H1 (cell line): ENCODE results near the gene ADIPOR2. TPM values are rescaled to one million over a fixed set of nuclear protein-coding genes. Genes with fewer than 3 reads are reported as not detected.

Experiments used
- CTCF ChIA-PET: fragments of 300-600 bp; sonication (Branson Sonifier 250); formaldehyde crosslinking; loops from one replicate; lab custom pipeline; 2021; ENCODE audit not compliant: partially characterized antibody; lab: Charles Lee
- POLR2A ChIA-PET: fragments of 300-600 bp; sonication (Branson Sonifier 250); formaldehyde crosslinking; loops from one replicate; lab custom pipeline; 2021; ENCODE audit warnings: inconsistent platforms; ENCODE audit not compliant: partially characterized antibody; lab: Charles Lee
- DNase-seq, 2 experiments: peaks; one replicate each; pipeline versions ENCODE4 v3.0.0 to v3.0.0-alpha.2; 2010 to 2022; ENCODE audit warnings: low spot score in 2 of 2, low read depth in 1 of 2, mixed read lengths in 1 of 2
- FAIRE-seq: peaks from 2 replicates; lab custom pipeline; 2011; peaks lifted over from hg19 to GRCh38; lab: Jason Lieb, UNC
- H2AFZ ChIP-seq: 2 replicates; pipeline ENCODE4 v1.8.1; 2012; ENCODE audit warnings: low read length, inconsistent platforms
- H2AK5ac ChIP-seq: 2 replicates; pipeline ENCODE4 v1.6.1; 2013; ENCODE audit warnings: low read depth, low read length
- H2BK120ac ChIP-seq: replicated peaks from 2 replicates; pipeline ENCODE3; 2013; ENCODE audit warnings: low read depth, low read length, inconsistent platforms
- H2BK12ac ChIP-seq: 2 replicates; pipeline ENCODE4 v1.6.1; 2013; ENCODE audit warnings: low read depth, low read length
- H2BK15ac ChIP-seq: 2 replicates; pipeline ENCODE4 v1.6.1; 2013; ENCODE audit warnings: low read length
- H2BK20ac ChIP-seq: 2 replicates; pipeline ENCODE4 v1.6.1; 2013; ENCODE audit warnings: low read length
- H2BK5ac ChIP-seq: 2 replicates; pipeline ENCODE4 v1.6.1; 2013; ENCODE audit warnings: low read depth, low read length
- H3K14ac ChIP-seq: 2 replicates; pipeline ENCODE4 v1.6.1; 2013; ENCODE audit warnings: inconsistent platforms; ENCODE audit not compliant: insufficient read length
- H3K18ac ChIP-seq: 2 replicates; pipeline ENCODE4 v1.6.1; 2013; ENCODE audit warnings: low read length; ENCODE audit errors: extremely low read depth
- H3K23ac ChIP-seq: 2 replicates; pipeline ENCODE4 v1.6.1; 2013; ENCODE audit warnings: inconsistent platforms; ENCODE audit not compliant: insufficient read length
- H3K23me2 ChIP-seq: 2 replicates; pipeline ENCODE4 v1.6.1; 2013; ENCODE audit warnings: low read depth, low read length
- H3K27ac ChIP-seq: 2 replicates; pipeline ENCODE4 v1.6.1; 2011; ENCODE audit warnings: low read depth, low read length, inconsistent platforms
- H3K27me3 ChIP-seq, 4 experiments: replicated peaks in 1 of 4; 1 replicate in 1 of 4; 2 replicates in 3 of 4; pipeline versions ENCODE4 v1.6.1 to v1.8.1; 2011 to 2013; ENCODE audit warnings: low read length in 3 of 4, mild to moderate bottlenecking in 3 of 4, inconsistent platforms in 2 of 4, mixed read lengths in 2 of 4, moderate library complexity in 1 of 4; ENCODE audit not compliant: control insufficient read depth in 3 of 4, insufficient read depth in 3 of 4; ENCODE audit errors: extremely low read depth in 1 of 4
- H3K36me3 ChIP-seq, 4 experiments: 2 replicates each; pipeline versions ENCODE4 v1.6.1 to v1.8.1; 2011 to 2013; ENCODE audit warnings: mild to moderate bottlenecking in 4 of 4, low read length in 3 of 4, moderate library complexity in 2 of 4, control low read depth in 1 of 4, inconsistent platforms in 1 of 4; ENCODE audit not compliant: insufficient read depth in 4 of 4, control insufficient read depth in 2 of 4
- H3K4ac ChIP-seq: replicated peaks from 2 replicates; pipeline ENCODE3; 2013; ENCODE audit warnings: low read length, low read depth, mixed read lengths, inconsistent platforms; ENCODE audit not compliant: insufficient read length
- H3K4me1 ChIP-seq, 4 experiments: replicated peaks in 1 of 4; 1 replicate in 1 of 4; 2 replicates in 3 of 4; pipeline versions ENCODE4 v1.6.1 to v1.8.1; 2011 to 2013; ENCODE audit warnings: low read length in 3 of 4, inconsistent platforms in 2 of 4, mixed read lengths in 1 of 4; ENCODE audit not compliant: insufficient read depth in 4 of 4, control insufficient read depth in 3 of 4
- H3K4me2 ChIP-seq, 2 experiments: 2 replicates each; pipeline versions ENCODE4 v1.6.1 to v1.8.1; 2011 to 2013; ENCODE audit warnings: low read depth in 2 of 2, low read length in 2 of 2, control low read depth in 1 of 2, inconsistent platforms in 1 of 2, mild to moderate bottlenecking in 1 of 2; ENCODE audit not compliant: insufficient read depth in 1 of 2
- H3K4me3 ChIP-seq, 4 experiments: fragments of 200-600, 300-600 bp in 1 of 4; sonication (generic), shearing (Covaris generic), sonication (Bioruptor Twin) in 1 of 4; 2 replicates each; pipeline versions ENCODE4 v1.5.1 to v1.8.1; 2011 to 2016; ENCODE audit warnings: low read length in 4 of 4, low read depth in 3 of 4, control low read depth in 2 of 4, inconsistent platforms in 2 of 4, mild to moderate bottlenecking in 2 of 4, mixed read lengths in 1 of 4, moderate library complexity in 1 of 4; ENCODE audit not compliant: insufficient read depth in 2 of 4; ENCODE audit errors: extremely low read depth in 1 of 4
- H3K56ac ChIP-seq: replicated peaks from 2 replicates; pipeline ENCODE3; 2013; ENCODE audit warnings: low read depth, mild to moderate bottlenecking, mixed read lengths, low read length, inconsistent platforms; ENCODE audit not compliant: insufficient read length
- H3K79me1 ChIP-seq: 2 replicates; pipeline ENCODE4 v1.6.1; 2013; ENCODE audit warnings: low read depth, low read length, control low read depth
- H3K79me2 ChIP-seq, 2 experiments: 2 replicates each; pipeline versions ENCODE4 v1.6.1 to v1.8.1; 2012 to 2013; ENCODE audit warnings: low read length in 2 of 2, mild to moderate bottlenecking in 2 of 2, inconsistent platforms in 1 of 2; ENCODE audit not compliant: insufficient read depth in 2 of 2, control insufficient read depth in 1 of 2
- H3K9ac ChIP-seq, 4 experiments: replicated peaks in 1 of 4; 1 replicate in 1 of 4; 2 replicates in 3 of 4; pipeline versions ENCODE4 v1.6.1 to v1.8.1; 2011 to 2013; ENCODE audit warnings: low read depth in 3 of 4, low read length in 3 of 4, control low read depth in 2 of 4, mild to moderate bottlenecking in 2 of 4, moderate library complexity in 2 of 4, inconsistent platforms in 1 of 4; ENCODE audit errors: extremely low read depth in 1 of 4
- H3K9me3 ChIP-seq, 2 experiments: 2 replicates each; pipeline versions ENCODE4 v1.6.1 to v1.8.1; 2012 to 2013; ENCODE audit warnings: mild to moderate bottlenecking in 2 of 2, moderate library complexity in 2 of 2, control low read depth in 1 of 2, inconsistent platforms in 1 of 2, low read depth in 1 of 2, low read length in 1 of 2, mixed read lengths in 1 of 2; ENCODE audit not compliant: insufficient read depth in 2 of 2
- H4K20me1 ChIP-seq, 2 experiments: replicated peaks in 1 of 2; 2 replicates each; pipeline versions ENCODE3 to v1.8.1; 2011 to 2013; ENCODE audit warnings: inconsistent platforms in 2 of 2, low read length in 2 of 2, mild to moderate bottlenecking in 1 of 2; ENCODE audit not compliant: insufficient read depth in 2 of 2, control insufficient read depth in 1 of 2
- H4K5ac ChIP-seq: 2 replicates; pipeline ENCODE4 v1.6.1; 2013; ENCODE audit warnings: low read length, low read depth, mixed read lengths, inconsistent platforms; ENCODE audit not compliant: insufficient read length
- H4K8ac ChIP-seq: 2 replicates; pipeline ENCODE4 v1.8.0; 2013; ENCODE audit warnings: mild to moderate bottlenecking, moderate library complexity, low read length, inconsistent platforms; ENCODE audit not compliant: insufficient read depth; ENCODE audit errors: extremely low read depth
- H4K91ac ChIP-seq: replicated peaks from 2 replicates; pipeline ENCODE3; 2013; ENCODE audit warnings: low read length, mixed read lengths, inconsistent platforms; ENCODE audit not compliant: insufficient read length
- CBX5 ChIP-seq: fragments of 300-800, 300-1000 bp; sonication (generic); IDR thresholded peaks from 2 replicates; pipeline ENCODE4 v1.7.1; 2016; ENCODE audit warnings: antibody characterized with exemption, low read length, low read depth
- HDAC6 ChIP-seq: IDR thresholded peaks from one replicate; pipeline ENCODE4 v1.7.1; 2012; ENCODE audit warnings: low read depth, mild to moderate bottlenecking, inconsistent platforms, low read length, moderate library complexity
- JUND ChIP-seq: IDR thresholded peaks from 2 replicates; pipeline ENCODE4 v1.6.1; 2011; ENCODE audit warnings: mild to moderate bottlenecking, improper control_type of control experiment, low read length
- KDM5A ChIP-seq: fragments of 200-600 bp; IDR thresholded peaks from 2 replicates; pipeline ENCODE4 v1.7.1; 2012; ENCODE audit warnings: mild to moderate bottlenecking, low read length, inconsistent platforms, mixed read lengths
- NANOG ChIP-seq: IDR thresholded peaks from 2 replicates; pipeline ENCODE4 v1.6.1; 2011; ENCODE audit warnings: low read length, low read depth, mild to moderate bottlenecking, inconsistent platforms; ENCODE audit not compliant: insufficient read depth, poor library complexity, severe bottlenecking
- POLR2A ChIP-seq, 2 experiments: IDR thresholded peaks; 1 replicate in 1 of 2; 2 replicates in 1 of 2; pipeline ENCODE4 v1.6.1; 2011; ENCODE audit warnings: low read depth in 2 of 2, low read length in 2 of 2, mild to moderate bottlenecking in 2 of 2; ENCODE audit errors: control extremely low read depth in 1 of 2
- SAP30 ChIP-seq: fragments of 300-600 bp; sonication (generic); IDR thresholded peaks from 2 replicates; pipeline ENCODE4 v1.7.1; 2012; ENCODE audit warnings: low read length, moderate library complexity, mild to moderate bottlenecking, inconsistent platforms; ENCODE audit not compliant: insufficient read depth, insufficient replicate concordance
- SIX5 ChIP-seq: IDR thresholded peaks from 2 replicates; pipeline ENCODE4 v1.6.1; 2011; ENCODE audit warnings: mild to moderate bottlenecking, low read depth, low read length
- SP4 ChIP-seq: IDR thresholded peaks from 2 replicates; pipeline ENCODE4 v1.6.1; 2012; ENCODE audit warnings: low read length, inconsistent platforms
- SUZ12 ChIP-seq: fragments of 200-600 bp; sonication (generic); IDR thresholded peaks from 2 replicates; pipeline ENCODE4 v1.6.1; 2012; ENCODE audit warnings: mild to moderate bottlenecking, inconsistent platforms, low read length, moderate library complexity, mixed read lengths
- TAF1 ChIP-seq: IDR thresholded peaks from 2 replicates; pipeline ENCODE4 v1.6.1; 2011; ENCODE audit warnings: mild to moderate bottlenecking, low read depth, low read length
- TAF7 ChIP-seq: optimal IDR thresholded peaks from 2 replicates; pipeline ENCODE3; 2011; ENCODE audit warnings: low read depth, mild to moderate bottlenecking, inconsistent platforms, low read length, moderate library complexity, borderline replicate concordance
- TBP ChIP-seq: IDR thresholded peaks from 2 replicates; pipeline ENCODE4 v1.6.1; 2011; ENCODE audit warnings: low read depth, low read length, improper control_type of control experiment
- TCF12 ChIP-seq: IDR thresholded peaks from 2 replicates; pipeline ENCODE4 v1.6.1; 2011; ENCODE audit warnings: low read depth, mild to moderate bottlenecking, low read length
- WGBS, 2 experiments: shearing (Covaris generic) in 1 of 2; methylation state at CpG; one replicate each; pipeline versions ENCODE4 v1.1.6 to v1.1.7; 2013 to 2015; ENCODE audit warnings: low lambda C conversion rate in 2 of 2, mixed read lengths in 2 of 2, inconsistent platforms in 1 of 2, low coverage in 1 of 2, missing lambda C conversion rate in 1 of 2; ENCODE audit not compliant: insufficient replicate concordance in 2 of 2, insufficient coverage in 1 of 2, insufficient read length in 1 of 2; ENCODE audit errors: extremely low coverage in 1 of 2, missing lambda C conversion rate in 1 of 2; 5-methylcytosine and 5-hydroxymethylcytosine counted together
- polyA plus RNA-seq, 7 experiments: library from polyadenylated mRNA; depleted of rRNA in 3 of 7; stranded (reverse) in 5 of 7; unstranded in 2 of 7; fragments of >200 nt in 5 of 7; fragments of 200-250 nt in 2 of 7; gene quantifications; 1 replicate in 5 of 7; 2 replicates in 1 of 7; 4 replicates in 1 of 7; pipeline versions ENCODE4 v1.2.1 to v1.2.3, GENCODE V29; 2011 to 2013; ENCODE audit warnings: missing spikeins in 2 of 7, mixed read lengths in 2 of 7
- total RNA-seq: library from RNA; stranded (reverse); fragmentation: NEBNext Ultra II Directional; extraction: Animal tissue kit (Norgen Biotek cat#: 25700); gene quantifications from 2 replicates; pipeline ENCODE4 v1.2.1, GENCODE V29; 2021

Gene ADIPOR2
- total and polyA plus RNA-seq, 2 of the 8 experiments (the other 6 are each of a cell fraction or from before 2014, with no cell fraction given): 17.5 to 50.8 TPM

- Histone ChIP-seq H2BK5ac (no peak overlapping the region), H4K91ac (no peak overlapping the region), H3K14ac (no peak overlapping the region), H3K9ac (no peak overlapping the region), H3K4me1 (peaks cover 0 to 7% (median 1%) of the 10 kb centered on the region in 4 experiments; a peak in 5 of 7 replicates), H4K20me1 (no peaks in the 10 kb centered on the region), H3K79me2 (no peaks in the 10 kb centered on the region), H3K9me3 (no peaks in the 10 kb centered on the region), H2BK20ac (no peak overlapping the region), H3K4me2 (no peak overlapping the region), H3K4ac (no peak overlapping the region), H2AK5ac (no peak overlapping the region), H2BK15ac (no peak overlapping the region), H3K79me1 (no peaks in the 10 kb centered on the region), H3K27me3 (peaks cover 0 to 7% (median 4%) of the 10 kb centered on the region in 4 experiments; a peak in 5 of 7 replicates), H4K5ac (no peak overlapping the region), H3K4me3 (no peak overlapping the region), H2AFZ (no peak overlapping the region), H3K23ac (no peak overlapping the region), H2BK120ac (no peak overlapping the region), H3K36me3 (no peaks in the 10 kb centered on the region), H2BK12ac (no peak overlapping the region), H3K18ac (no peak overlapping the region), H3K27ac (no peak overlapping the region), H3K56ac (no peak overlapping the region), H3K23me2 (peaks cover 7% of the 10 kb centered on the region), H4K8ac (no peak overlapping the region)
- no peak for FAIRE-seq
- 86% methylated on average over 16 of the region's 16 CpGs; no CpG with 5 or more reads in 1 of the 2 experiments for WGBS, 2 experiments
- CTCF ChIA-PET: interaction anchor here (0.6 to 14.3 kb wide), 22 partner anchors 9 to 890 kb away, joined by 3 to 188 read pairs (median 4); partner anchors contain the start of gene CACNA2D4
- POLR2A ChIA-PET: interaction anchor here (0.7 kb wide), 2 partner anchors 111 to 138 kb away, joined by 3 read pairs; partner anchors contain the start of gene ADIPOR2
- no peak for DNase-seq
- no peak for TF ChIP-seq SIX5
- no peak for TF ChIP-seq CBX5
- no peak for TF ChIP-seq TCF12
- no peak for TF ChIP-seq TAF1
- no peak for TF ChIP-seq POLR2A (IDR thresholded peaks at IDR 0.05; ENCODE audit: control extremely low read depth in 1 of 2, low read depth in 2 of 2, low read length in 2 of 2)
- no peak for TF ChIP-seq SAP30
- no peak for TF ChIP-seq KDM5A
- TF ChIP-seq SP4: no peak
- TF ChIP-seq SUZ12: no peak
- no peak for TF ChIP-seq NANOG
- TF ChIP-seq JUND: no peak
- TF ChIP-seq HDAC6: no peak
- TF ChIP-seq TBP: no peak
- TF ChIP-seq TAF7: no peak
Observed at GRCh38 chr12:1801303-1801975, 110.6 kb downstream of the ADIPOR2 start.
